K562 (cell line): Measurements from ENCODE around the gene GMPR. TPM values are rescaled to one million over a fixed set of nuclear protein-coding genes. Genes with fewer than 3 reads are reported as not detected.

Experiments
- ADNP ChIP-seq: fragments of 200-800 bp; sonication (Bioruptor generic); IDR thresholded peaks from 2 replicates; pipeline ENCODE4 v1.6.1; 2016; ENCODE audit warnings: missing genetic modification characterization, missing compliant biosample characterization
- CTBP1 ChIP-seq: fragments of 450-650 bp; IDR thresholded peaks from 2 replicates; pipeline ENCODE4 v1.6.1; 2016; ENCODE audit warnings: borderline replicate concordance
- DIDO1 ChIP-seq: fragments of 450-650 bp; IDR thresholded peaks from 2 replicates; pipeline ENCODE4 v1.6.1; 2016; ENCODE audit warnings: low read depth, missing biosample characterization, missing genetic modification characterization
- EWSR1 ChIP-seq: fragments of 450-650 bp; IDR thresholded peaks from 2 replicates; pipeline ENCODE4 v1.6.1; 2018; ENCODE audit warnings: borderline replicate concordance, mild to moderate bottlenecking, low read depth, moderate library complexity; ENCODE audit not compliant: partially characterized antibody
- HSF4 ChIP-seq: fragments of 250-450 bp; sonication (Bioruptor Pico); IDR thresholded peaks from 2 replicates; pipeline ENCODE4 v2.1.2; 2022; ENCODE audit warnings: mild to moderate bottlenecking, moderate library complexity, borderline replicate concordance
- SRF ChIP-seq, 2 experiments: fragments of 250-450, 450-650 bp in 1 of 2; sonication (Bioruptor Pico) in 1 of 2; sonication (generic) in 1 of 2; formaldehyde crosslinking; IDR thresholded peaks; 2 replicates each; pipeline versions ENCODE4 v1.5.0 to v1.5.1; 2020 to 2022; ENCODE audit warnings: mild to moderate bottlenecking in 1 of 2, missing genetic modification reagents in 1 of 2
- THRAP3 ChIP-seq: fragments of 450-650 bp; IDR thresholded peaks from 2 replicates; pipeline ENCODE4 v1.6.1; 2016; ENCODE audit warnings: mild to moderate bottlenecking, inconsistent platforms, borderline replicate concordance
- ZNF407 ChIP-seq: fragments of 450-650 bp; IDR thresholded peaks from 2 replicates; pipeline ENCODE4 v1.6.1; 2016; ENCODE audit warnings: low read depth
- ZNF408 ChIP-seq: fragments of 250-450 bp; sonication (Bioruptor Pico); IDR thresholded peaks from 2 replicates; pipeline ENCODE4 v1.4.0; 2020; ENCODE audit warnings: low read depth, mild to moderate bottlenecking, moderate library complexity
- polyA plus RNA-seq, 8 experiments: library from polyadenylated mRNA; depleted of rRNA in 4 of 8; stranded (reverse) in 5 of 8; unstranded in 3 of 8; fragments of >200 nt; fragmentation: Nextera tagmentation in 2 of 8; fragmentation: Illumina TruSeq in 1 of 8; extraction: Ambion mirVana in 2 of 8; extraction: Trizol in 1 of 8; gene quantifications; 2 replicates each; pipeline versions ENCODE4 v1.2.1 to v1.2.3, GENCODE V29; 2011 to 2014; ENCODE audit warnings: inconsistent platforms in 1 of 8, missing spikeins in 1 of 8
- total RNA-seq, 7 experiments: library from RNA; depleted of rRNA in 6 of 7; stranded (reverse); fragments of >200 nt in 6 of 7; fragmentation: Illumina TruSeq in 2 of 7; extraction: Trizol in 2 of 7; gene quantifications; 2 replicates each; pipeline versions ENCODE4 v1.2.1 to v1.2.3, GENCODE V29; 2011 to 2021; ENCODE audit warnings: low replicate concordance in 1 of 7
- TF ChIP-seq, protein P1 (sequence below): fragments of 250-450 bp; sonication (Bioruptor Pico); IDR thresholded peaks from 2 replicates; pipeline ENCODE4 v1.4.0; 2020; ENCODE audit warnings: borderline replicate concordance
- TF ChIP-seq, protein P2 (sequence below): fragments of 450-650 bp; conservative IDR thresholded peaks from 2 replicates; pipeline ENCODE4 v1.6.1; 2016; ENCODE audit warnings: missing genetic modification characterization, low read depth, mild to moderate bottlenecking, control low read depth, missing compliant biosample characterization
- TF ChIP-seq, protein P3 (sequence below): sonication (generic); formaldehyde crosslinking; IDR thresholded peaks from 2 replicates; pipeline ENCODE4 v1.8.0; 2022; ENCODE audit warnings: missing genetic modification reagents, mild to moderate bottlenecking, borderline replicate concordance

The GMPR gene
- total and polyA plus RNA-seq, 9 of the 15 experiments (the other 6 are each of a cell fraction or from before 2014, with no cell fraction given): 34.6 to 83.7 (median 49.8) TPM

DNA sequence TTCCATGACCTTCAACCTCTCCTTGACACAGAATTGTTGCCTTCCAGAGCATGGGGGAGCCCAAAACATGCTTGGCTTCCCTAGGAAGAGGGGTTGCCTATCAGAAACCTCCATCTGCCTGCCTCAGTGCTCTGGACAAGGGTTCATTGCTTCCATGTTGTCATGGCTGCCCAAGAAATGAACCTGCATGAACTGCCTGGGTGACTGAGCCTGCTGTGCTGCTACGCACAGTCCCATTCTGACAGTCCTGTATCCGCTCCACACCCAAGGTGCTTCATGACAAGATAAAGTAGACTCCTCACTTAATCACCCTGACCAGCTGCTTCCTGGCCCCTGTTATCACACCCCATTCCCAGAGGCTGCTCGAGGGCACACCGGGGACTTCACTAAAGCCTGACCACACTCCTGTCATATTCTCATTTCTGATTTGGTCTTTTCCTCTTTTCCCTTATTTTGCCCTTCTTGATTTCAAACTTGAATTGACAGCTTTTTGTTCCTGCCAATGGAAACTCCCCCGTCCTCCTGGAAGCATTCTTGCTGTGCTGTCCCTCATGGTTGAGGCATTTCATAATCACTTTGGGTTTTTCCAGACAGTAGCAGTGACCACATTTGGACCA, 31.9 kb downstream of the GMPR start (continued):
- TF ChIP-seq ZNF407: no peak
- TF ChIP-seq, protein P1, sequence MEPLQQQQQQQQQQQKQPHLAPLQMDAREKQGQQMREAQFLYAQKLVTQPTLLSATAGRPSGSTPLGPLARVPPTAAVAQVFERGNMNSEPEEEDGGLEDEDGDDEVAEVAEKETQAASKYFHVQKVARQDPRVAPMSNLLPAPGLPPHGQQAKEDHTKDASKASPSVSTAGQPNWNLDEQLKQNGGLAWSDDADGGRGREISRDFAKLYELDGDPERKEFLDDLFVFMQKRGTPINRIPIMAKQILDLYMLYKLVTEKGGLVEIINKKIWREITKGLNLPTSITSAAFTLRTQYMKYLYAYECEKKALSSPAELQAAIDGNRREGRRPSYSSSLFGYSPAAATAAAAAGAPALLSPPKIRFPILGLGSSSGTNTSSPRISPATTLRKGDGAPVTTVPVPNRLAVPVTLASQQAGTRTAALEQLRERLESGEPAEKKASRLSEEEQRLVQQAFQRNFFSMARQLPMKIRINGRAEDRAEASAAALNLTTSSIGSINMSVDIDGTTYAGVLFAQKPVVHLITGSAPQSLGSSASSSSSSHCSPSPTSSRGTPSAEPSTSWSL (CRISPR knock-in tag): no peak
- TF ChIP-seq, protein P2, sequence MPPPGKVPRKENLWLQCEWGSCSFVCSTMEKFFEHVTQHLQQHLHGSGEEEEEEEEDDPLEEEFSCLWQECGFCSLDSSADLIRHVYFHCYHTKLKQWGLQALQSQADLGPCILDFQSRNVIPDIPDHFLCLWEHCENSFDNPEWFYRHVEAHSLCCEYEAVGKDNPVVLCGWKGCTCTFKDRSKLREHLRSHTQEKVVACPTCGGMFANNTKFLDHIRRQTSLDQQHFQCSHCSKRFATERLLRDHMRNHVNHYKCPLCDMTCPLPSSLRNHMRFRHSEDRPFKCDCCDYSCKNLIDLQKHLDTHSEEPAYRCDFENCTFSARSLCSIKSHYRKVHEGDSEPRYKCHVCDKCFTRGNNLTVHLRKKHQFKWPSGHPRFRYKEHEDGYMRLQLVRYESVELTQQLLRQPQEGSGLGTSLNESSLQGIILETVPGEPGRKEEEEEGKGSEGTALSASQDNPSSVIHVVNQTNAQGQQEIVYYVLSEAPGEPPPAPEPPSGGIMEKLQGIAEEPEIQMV: no peak
- no peak for TF ChIP-seq THRAP3
- no peak for TF ChIP-seq ADNP (tag)
- peak; percentile 100 for TF ChIP-seq CTBP1
- TF ChIP-seq ZNF408 (CRISPR knock-in tag): no peak
- TF ChIP-seq SRF (CRISPR knock-in tag; IDR thresholded peaks at IDR 0.05): no peak
- TF ChIP-seq DIDO1 (tag): 0 out of 2 replicates have a peak, but pooled peaks have one; percentile 32
- TF ChIP-seq, protein P3, sequence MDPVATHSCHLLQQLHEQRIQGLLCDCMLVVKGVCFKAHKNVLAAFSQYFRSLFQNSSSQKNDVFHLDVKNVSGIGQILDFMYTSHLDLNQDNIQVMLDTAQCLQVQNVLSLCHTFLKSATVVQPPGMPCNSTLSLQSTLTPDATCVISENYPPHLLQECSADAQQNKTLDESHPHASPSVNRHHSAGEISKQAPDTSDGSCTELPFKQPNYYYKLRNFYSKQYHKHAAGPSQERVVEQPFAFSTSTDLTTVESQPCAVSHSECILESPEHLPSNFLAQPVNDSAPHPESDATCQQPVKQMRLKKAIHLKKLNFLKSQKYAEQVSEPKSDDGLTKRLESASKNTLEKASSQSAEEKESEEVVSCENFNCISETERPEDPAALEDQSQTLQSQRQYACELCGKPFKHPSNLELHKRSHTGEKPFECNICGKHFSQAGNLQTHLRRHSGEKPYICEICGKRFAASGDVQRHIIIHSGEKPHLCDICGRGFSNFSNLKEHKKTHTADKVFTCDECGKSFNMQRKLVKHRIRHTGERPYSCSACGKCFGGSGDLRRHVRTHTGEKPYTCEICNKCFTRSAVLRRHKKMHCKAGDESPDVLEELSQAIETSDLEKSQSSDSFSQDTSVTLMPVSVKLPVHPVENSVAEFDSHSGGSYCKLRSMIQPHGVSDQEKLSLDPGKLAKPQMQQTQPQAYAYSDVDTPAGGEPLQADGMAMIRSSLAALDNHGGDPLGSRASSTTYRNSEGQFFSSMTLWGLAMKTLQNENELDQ (CRISPR knock-in tag): no peak
- no peak for TF ChIP-seq EWSR1
- peak; percentile 89; the same call in 1 of the 2 replicates for TF ChIP-seq HSF4
